GM12801 (cell line): ENCODE measurements around the gene COX20.

ENCODE experiments used
- TF ChIP-seq, protein P1 (sequence below): IDR thresholded peaks from one replicate; pipeline ENCODE4 v1.5.1; 2011; ENCODE audit warnings: control low read depth; ENCODE audit not compliant: insufficient read length; ENCODE audit errors: extremely low read depth

COX20 gene

GRCh38 chr1:244826712-244827111 lies 8.7 kb upstream of the COX20 start:
- TF ChIP-seq, protein P1, sequence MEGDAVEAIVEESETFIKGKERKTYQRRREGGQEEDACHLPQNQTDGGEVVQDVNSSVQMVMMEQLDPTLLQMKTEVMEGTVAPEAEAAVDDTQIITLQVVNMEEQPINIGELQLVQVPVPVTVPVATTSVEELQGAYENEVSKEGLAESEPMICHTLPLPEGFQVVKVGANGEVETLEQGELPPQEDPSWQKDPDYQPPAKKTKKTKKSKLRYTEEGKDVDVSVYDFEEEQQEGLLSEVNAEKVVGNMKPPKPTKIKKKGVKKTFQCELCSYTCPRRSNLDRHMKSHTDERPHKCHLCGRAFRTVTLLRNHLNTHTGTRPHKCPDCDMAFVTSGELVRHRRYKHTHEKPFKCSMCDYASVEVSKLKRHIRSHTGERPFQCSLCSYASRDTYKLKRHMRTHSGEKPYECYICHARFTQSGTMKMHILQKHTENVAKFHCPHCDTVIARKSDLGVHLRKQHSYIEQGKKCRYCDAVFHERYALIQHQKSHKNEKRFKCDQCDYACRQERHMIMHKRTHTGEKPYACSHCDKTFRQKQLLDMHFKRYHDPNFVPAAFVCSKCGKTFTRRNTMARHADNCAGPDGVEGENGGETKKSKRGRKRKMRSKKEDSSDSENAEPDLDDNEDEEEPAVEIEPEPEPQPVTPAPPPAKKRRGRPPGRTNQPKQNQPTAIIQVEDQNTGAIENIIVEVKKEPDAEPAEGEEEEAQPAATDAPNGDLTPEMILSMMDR, result no peak

DNA sequence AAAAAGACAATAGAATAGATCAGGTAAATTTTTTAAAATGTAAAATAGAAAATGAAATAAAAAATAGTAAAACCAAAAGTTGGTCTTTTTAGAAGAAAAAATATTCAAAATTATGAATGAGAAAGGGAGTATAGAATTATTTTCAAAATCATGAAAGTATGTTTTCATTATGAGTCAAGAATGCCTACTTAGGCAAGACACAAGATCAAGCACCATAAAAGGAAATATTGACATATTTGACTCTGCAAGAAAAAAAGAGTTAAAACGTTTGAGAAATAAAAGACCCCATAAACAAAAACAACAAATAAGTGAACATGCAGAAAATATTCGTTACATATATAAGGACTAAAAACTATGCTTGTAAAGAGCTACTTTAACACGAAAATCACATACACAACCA lies 4.8 kb upstream of the COX20 start:
- TF ChIP-seq, protein P1, result no peak

DNA sequence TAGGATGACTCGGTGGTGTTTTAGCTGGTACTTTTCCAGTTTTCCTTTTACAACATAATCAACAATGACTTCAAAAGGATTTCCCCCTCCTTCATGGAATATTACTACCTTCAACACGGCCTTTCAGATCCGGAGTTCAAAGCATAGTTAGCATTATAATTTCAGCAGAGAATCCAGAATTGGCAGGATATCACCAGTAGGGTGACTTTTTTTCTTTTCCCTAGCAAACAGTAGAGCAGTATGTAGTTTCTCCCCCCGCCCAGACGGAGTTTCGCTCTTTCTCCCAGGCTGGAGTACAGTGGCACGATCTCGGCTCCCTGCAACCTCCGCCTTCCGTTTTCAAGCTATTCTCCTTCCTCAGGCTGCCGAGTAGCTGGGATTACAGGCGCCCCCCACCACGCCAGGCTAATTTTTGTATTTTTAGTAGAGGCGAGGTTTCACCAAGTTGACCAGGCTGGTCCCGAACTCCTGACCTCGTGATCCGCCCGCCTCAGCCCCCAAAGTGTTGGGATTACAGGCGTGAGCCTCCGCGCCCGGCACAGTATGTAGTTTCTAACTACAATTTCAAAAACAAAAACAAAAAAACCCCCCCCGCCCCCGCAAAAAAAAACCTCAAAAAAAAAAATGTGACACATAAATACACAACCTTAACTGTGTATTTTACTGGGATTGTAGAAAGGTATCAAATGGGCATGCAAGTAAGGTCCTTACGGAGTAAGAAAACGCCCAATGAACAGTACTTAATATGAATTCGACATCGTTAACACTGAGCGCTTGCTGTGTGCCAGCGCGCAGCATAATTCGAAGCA lies 1.5 kb upstream of the COX20 start:
- TF ChIP-seq, protein P1, result no peak

GRCh38 chr1:244834543-244835275 lies 749 bp upstream of the COX20 start:
- TF ChIP-seq, protein P1, result no peak

DNA sequence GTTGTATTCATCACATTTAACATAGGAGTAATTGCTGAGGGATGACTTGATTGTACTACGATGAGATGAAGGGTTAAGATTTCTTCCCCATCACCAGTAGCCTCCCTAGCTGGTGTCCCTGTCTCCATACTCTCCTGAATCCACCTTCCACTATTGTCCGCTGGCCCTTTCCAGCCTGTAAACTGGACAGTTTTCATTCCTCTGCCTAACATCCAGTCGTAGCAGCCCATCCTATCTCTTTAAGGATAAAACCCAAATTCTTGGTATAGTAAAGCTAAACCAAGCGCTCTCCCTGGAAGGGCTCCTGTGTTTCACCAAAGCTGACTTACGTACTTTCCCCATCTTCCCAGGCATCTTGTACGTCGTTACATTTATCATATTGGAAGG lies 670 bp downstream of the COX20 start:
- TF ChIP-seq, protein P1, result no peak

- TF ChIP-seq, protein P1, result no peak
Measured at GRCh38 chr1:244836584-244836983, 1.1 kb downstream of the COX20 start.

DNA sequence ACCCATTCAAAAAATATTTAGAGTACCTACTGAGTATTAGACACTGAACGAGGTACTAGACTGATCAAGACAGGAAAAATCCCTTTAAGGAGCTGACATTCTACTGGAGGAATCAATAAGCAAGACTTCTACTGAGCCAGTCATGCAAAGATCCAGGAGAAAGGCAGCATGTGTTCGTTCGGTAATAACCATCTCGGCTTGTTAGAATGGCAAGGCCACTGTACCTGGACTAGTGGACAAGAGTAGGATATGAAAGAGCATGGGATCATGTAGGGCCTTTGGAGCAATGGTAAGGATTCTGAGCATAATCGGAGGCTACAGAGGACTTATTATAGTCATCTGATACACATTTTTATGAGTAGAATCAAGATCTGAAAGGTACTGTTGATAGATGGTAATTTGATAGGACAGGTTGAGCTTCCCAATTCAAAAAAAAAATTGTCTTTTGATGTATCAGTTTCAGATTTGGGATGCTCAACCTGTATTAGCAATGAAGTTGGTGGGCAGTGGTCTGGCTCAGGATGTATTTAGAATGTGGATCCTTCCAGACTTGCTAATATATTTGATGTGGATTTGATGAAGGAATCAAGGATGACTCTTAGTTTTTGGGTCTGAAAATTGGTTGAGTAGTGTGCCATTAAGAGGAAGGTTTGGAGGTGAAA lies 2.3 kb downstream of the COX20 start:
- TF ChIP-seq, protein P1, result no peak
